KMS-11 (cell line): ENCODE data around the gene JPH3.

Source experiments
- H2AFZ ChIP-seq: fragments of 200-600 bp; sonication (generic); 2 replicates; pipeline ENCODE4 v1.6.1; 2016; ENCODE audit warnings: antibody characterized with exemption, mixed run types, low read depth
- H3K27ac ChIP-seq: fragments of 200-600 bp; sonication (generic); 2 replicates; pipeline ENCODE4 v1.6.1; 2016; ENCODE audit warnings: mild to moderate bottlenecking, mixed run types
- H3K27me3 ChIP-seq: fragments of 200-600 bp; sonication (generic); 2 replicates; pipeline ENCODE4 v1.6.1; 2017; ENCODE audit warnings: mild to moderate bottlenecking, low read depth, mixed run types, moderate library complexity; ENCODE audit not compliant: insufficient read depth
- H3K36me3 ChIP-seq: fragments of 200-600 bp; sonication (generic); 2 replicates; pipeline ENCODE4 v1.6.1; 2017; ENCODE audit warnings: mild to moderate bottlenecking, mixed run types; ENCODE audit not compliant: insufficient read depth
- H3K4me1 ChIP-seq: fragments of 200-600 bp; sonication (generic); 2 replicates; pipeline ENCODE4 v1.6.1; 2016; ENCODE audit warnings: mild to moderate bottlenecking, low read depth, mixed run types; ENCODE audit not compliant: poor library complexity, severe bottlenecking
- H3K4me2 ChIP-seq: fragments of 200-600 bp; sonication (generic); 2 replicates; pipeline ENCODE4 v1.7.0; 2016; ENCODE audit warnings: mild to moderate bottlenecking, mixed run types
- H3K4me3 ChIP-seq: fragments of 200-600 bp; sonication (generic); IDR thresholded peaks from 2 replicates; pipeline ENCODE4 v1.6.1; 2017; ENCODE audit warnings: low read depth, low read length, mixed read lengths; ENCODE audit not compliant: insufficient read depth
- H3K79me2 ChIP-seq: fragments of 200-600 bp; sonication (generic); 2 replicates; pipeline ENCODE4 v1.6.1; 2016; ENCODE audit warnings: low read depth, mixed run types; ENCODE audit not compliant: insufficient read depth
- H3K9ac ChIP-seq: fragments of 200-600 bp; sonication (generic); 2 replicates; pipeline ENCODE4 v1.6.1; 2016; ENCODE audit warnings: mild to moderate bottlenecking, mixed run types
- H4K20me1 ChIP-seq: fragments of 200-600 bp; sonication (generic); 2 replicates; pipeline ENCODE4 v1.6.1; 2016; ENCODE audit warnings: mild to moderate bottlenecking, mixed run types; ENCODE audit not compliant: insufficient read depth
- CTCF ChIP-seq: fragments of 200-600 bp; sonication (generic); conservative IDR thresholded peaks from 2 replicates; pipeline ENCODE4 v1.6.1; 2017; ENCODE audit warnings: low read depth, mild to moderate bottlenecking, antibody characterized with exemption, low read length, moderate library complexity, mixed read lengths

Gene JPH3

GRCh38 chr16:87628940-87629339, 26.6 kb downstream of the JPH3 start:
- Histone ChIP-seq H4K20me1 (no peaks in the 10 kb centered on the region), H3K27me3 (peaks cover 94% of the 10 kb centered on the region), H3K4me1 (no peaks in the 10 kb centered on the region), H2AFZ (no peak overlapping the region), H3K79me2 (no peaks in the 10 kb centered on the region), H3K36me3 (no peaks in the 10 kb centered on the region), H3K4me2 (no peak overlapping the region), H3K9ac (no peak overlapping the region), H3K27ac (no peak overlapping the region), H3K4me3 (no peak overlapping the region)
- no peak for TF ChIP-seq CTCF

- TF ChIP-seq CTCF, result no peak
- Histone ChIP-seq H3K79me2 (no peaks in the 10 kb centered on the region), H3K27ac (no peak overlapping the region), H3K36me3 (no peaks in the 10 kb centered on the region), H3K4me1 (no peaks in the 10 kb centered on the region), H3K27me3 (peaks cover 89% of the 10 kb centered on the region), H2AFZ (no peak overlapping the region), H3K4me3 (no peak overlapping the region), H3K4me2 (no peak overlapping the region), H3K9ac (no peak overlapping the region), H4K20me1 (no peaks in the 10 kb centered on the region)
Observed at GRCh38 chr16:87631067-87631466, 28.8 kb downstream of the JPH3 start.

GRCh38 chr16:87634411-87634810, 32.1 kb downstream of the JPH3 start:
- no peaks in the 10 kb centered on the region for H3K4me1 ChIP-seq
- H3K4me2 ChIP-seq, result no peak overlapping the region
- no peak overlapping the region for H3K9ac ChIP-seq
- H3K27ac ChIP-seq, result no peak overlapping the region
- no peaks in the 10 kb centered on the region for H4K20me1 ChIP-seq
- no peak overlapping the region for H3K4me3 ChIP-seq
- H3K79me2 ChIP-seq, result no peaks in the 10 kb centered on the region
- TF ChIP-seq CTCF, result no peak
- H3K27me3 ChIP-seq, result peaks cover 78% of the 10 kb centered on the region
- H2AFZ ChIP-seq, result no peak overlapping the region
- no peaks in the 10 kb centered on the region for H3K36me3 ChIP-seq

GRCh38 chr16:87635541-87636049, 33.3 kb downstream of the JPH3 start:
- Histone ChIP-seq H3K4me1 (no peaks in the 10 kb centered on the region), H4K20me1 (no peaks in the 10 kb centered on the region), H3K79me2 (no peaks in the 10 kb centered on the region), H3K27ac (no peak overlapping the region), H3K4me3 (no peak overlapping the region), H3K27me3 (peaks cover 78% of the 10 kb centered on the region), H3K36me3 (no peaks in the 10 kb centered on the region), H3K4me2 (peak overlapping the region; percentile 57), H2AFZ (peak overlapping the region; percentile 90), H3K9ac (no peak overlapping the region; the same call in 1 of the 2 replicates)
- peak; percentile 75 for TF ChIP-seq CTCF
